ENCODE data around the gene ARHGEF11.

The ARHGEF11 gene

DNA sequence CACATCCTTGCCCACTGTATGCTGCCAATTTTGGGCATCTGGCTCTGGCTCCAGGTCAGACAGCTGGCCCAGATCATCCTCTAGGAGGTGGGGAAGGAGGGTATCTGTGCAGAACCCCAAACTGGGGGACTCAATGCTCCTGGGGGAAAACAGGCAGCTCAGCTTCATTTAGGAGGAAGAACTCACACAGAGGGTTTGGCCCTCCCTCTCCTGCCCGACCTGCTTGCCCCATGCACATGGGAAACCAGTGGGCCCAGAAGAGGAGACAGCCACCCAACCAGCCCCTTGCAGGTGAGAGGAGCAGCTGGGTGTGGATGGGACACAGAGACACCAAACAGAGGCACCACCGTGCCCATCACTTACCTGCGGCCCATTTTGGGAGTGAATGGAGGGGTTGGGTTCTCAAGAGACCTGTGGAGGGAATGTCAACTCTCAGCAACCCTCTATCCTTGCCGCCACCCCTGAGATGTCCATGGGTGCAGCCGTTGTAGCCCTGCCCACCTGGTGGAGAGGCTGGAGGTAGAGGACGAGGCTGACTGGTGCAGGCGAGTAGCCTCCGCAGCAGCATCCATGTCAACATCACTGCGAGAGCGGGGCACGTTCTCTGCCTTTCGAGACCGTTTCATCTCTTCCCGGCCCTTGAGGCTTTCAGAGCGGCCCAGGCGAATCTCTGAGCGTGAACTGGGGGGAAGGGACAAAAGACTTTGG, 97.6 kb downstream of the ARHGEF11 start:
- DNase-seq: no peak

DNA sequence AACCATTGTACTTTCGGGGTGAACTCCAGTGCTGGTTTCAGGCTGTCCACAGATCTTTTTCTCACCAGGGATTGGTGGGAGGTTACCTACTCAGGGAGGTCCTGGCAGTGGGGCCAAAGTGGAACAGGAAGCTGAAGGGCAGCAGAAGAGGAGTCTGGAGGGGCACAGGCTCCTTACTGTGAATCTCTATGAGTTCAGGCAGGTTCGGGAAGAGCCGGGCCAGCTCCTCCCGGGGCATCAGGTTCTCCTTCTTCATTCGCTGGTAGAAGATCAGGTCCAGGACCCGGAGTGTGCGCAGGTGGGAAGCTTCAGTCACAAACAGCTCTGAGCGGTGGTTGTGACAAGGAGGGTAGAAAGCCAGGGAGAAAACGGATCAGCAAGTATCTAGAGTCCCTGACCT, 98.4 kb downstream of the ARHGEF11 start:
- no peak for DNase-seq

GRCh38 chr1:156945881-156946661, 99.5 kb downstream of the ARHGEF11 start:
- DNase-seq: peak in 1 of 2 experiments; percentile 21

- DNase-seq: no peak
Measured at GRCh38 chr1:156944848-156945247, 100.7 kb downstream of the ARHGEF11 start.

DNA sequence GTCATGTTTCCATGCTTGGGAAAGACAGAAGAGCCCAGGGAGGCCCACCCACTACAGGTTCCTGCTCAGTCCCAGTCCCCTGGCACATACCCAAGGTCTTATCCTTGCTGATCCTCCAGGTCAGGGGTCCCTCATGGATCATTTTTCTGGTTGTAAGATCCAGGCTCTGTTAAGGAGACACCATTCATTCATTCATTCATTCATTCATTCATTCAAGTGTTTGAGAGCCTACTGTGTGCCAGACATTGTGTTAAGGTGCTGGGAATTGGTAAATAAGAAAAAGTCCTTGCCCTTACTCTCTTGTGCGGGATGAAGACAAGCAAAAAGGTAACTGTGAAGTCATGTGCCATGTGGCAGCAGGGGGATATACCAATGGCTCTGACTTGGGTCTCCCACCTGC, 101.3 kb downstream of the ARHGEF11 start:
- no peak for DNase-seq

DNA sequence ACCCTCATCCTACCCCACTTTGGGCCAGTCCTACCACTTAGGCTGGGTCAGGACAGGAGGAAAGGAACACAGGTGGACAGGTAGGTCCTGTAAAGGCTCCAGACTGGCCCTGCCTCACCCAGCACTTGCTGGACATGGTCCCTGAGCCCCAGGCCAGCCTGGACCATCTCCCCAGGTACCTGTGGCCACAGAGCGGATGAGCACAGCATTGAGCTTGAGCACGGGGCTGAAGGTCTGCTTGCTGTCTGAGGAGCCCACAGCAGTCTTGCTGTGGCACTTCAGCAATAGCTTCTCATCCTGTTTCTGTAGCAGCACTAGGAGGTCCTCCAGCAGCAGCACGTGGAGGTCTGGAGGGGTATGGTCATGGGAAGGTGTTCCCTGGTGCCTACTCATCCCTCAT, 101.8 kb downstream of the ARHGEF11 start:
- no peak for DNase-seq

GRCh38 chr1:156942576-156942975, 103.0 kb downstream of the ARHGEF11 start:
- no peak for DNase-seq

DNA sequence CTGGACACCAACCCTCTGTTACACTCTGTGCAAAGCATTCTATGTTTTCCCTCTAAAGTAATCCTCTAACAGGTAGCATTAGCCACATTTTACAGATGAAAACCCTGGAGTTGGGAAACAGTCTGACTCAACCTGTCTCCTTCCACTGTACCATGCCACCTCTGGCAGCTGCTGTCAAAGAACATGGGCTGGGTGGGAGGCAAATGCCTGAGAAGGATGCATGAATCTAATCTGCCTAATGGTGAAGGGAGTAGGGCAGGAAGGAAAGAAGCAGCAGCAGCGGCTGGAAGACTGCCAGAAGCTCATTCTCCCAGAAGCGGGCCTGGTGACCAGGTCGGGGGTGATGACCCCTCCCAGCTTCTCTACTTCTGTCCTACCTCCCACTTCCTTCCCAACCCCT, 103.4 kb downstream of the ARHGEF11 start:
- DNase-seq: no peak

DNA sequence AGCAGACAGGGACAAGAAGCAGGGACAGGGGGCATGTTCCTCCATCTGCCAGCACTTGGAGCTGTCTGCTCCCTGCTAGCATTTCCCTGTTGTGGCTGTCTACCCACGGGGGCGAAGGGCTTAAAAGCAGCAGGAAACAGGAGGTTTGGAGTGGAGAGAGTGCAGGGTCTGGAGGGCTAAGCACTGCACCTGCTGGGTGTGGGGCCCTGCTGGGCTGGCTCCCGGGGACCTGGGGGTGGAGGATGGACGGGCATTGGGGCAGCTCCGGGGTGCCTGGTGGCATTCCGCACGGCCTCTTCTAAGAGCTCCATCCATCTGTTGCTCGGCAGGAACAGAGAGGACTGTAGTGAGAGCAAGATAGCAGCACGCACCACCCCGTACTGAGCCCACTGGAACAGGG, 103.9 kb downstream of the ARHGEF11 start:
- no peak for DNase-seq

DNA sequence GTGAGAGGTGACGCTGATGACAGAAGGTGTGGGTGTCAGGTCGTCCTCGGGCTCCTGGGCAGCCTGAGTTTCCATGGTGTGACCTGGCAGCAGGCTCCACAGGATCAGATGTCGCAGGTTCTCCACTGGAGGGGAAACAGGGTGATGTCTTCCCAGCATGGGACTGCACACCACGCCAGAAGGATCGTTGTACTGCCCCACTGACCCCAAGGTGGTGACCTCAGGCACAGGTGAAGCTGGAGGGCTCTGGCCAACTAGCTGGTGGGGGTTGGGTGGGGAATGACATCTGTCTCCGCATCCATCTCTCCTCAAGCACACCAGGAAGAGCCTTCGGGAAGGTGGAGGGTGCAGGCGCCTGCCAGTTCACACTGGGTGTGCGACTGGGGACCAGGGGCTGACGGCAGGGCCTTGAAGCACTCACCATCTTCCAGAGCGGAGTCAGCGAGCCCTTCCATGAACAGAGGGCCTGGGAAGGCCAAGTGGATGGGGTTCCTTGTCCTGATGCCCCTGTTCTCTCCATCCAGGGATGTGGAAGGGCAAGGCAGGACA, 105.7 kb downstream of the ARHGEF11 start:
- DNase-seq: no peak

DNA sequence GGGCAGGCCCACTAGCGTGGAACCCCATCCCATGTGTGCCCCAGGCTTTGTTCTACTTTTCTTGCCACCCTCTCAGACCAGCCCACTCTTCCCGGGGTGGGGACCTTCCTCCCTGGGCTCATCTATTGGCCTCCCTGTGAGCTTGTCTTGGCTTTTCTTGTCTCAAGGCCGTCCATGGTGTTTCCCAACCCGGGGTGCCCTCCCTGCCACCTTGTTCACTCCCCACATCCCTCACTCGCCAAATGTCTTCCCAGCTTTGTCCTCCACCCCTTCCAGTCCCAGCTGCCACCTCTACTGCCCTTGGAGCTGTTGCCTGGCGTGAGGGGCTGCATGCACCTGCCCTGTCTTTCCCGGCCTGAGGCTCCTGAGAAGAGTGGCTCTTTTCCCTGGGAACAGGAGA, 106.7 kb downstream of the ARHGEF11 start:
- DNase-seq: no peak

DNA sequence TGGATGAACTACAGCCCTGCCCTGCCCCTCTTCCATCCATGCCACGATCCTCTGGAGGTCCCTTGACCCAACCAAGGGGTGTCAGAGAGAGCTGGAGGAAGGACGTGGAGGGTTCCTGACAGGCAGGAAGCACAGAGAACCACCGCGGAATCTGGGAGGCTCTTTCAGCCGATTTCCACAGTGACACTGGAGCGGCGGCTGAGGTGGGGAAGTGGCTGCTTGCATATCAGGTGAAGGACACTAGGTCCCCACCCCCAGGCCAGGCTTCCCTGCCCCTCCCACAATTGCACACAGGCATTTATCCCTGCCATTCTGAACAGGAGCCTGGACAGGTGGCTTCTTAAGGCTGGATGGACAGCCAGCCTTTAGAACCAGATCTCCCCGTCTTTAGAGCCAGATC, 107.7 kb downstream of the ARHGEF11 start:
- DNase-seq: peak; percentile 54 to 72

GRCh38 chr1:156936721-156937220, 108.8 kb downstream of the ARHGEF11 start:
- no peak for DNase-seq

DNA sequence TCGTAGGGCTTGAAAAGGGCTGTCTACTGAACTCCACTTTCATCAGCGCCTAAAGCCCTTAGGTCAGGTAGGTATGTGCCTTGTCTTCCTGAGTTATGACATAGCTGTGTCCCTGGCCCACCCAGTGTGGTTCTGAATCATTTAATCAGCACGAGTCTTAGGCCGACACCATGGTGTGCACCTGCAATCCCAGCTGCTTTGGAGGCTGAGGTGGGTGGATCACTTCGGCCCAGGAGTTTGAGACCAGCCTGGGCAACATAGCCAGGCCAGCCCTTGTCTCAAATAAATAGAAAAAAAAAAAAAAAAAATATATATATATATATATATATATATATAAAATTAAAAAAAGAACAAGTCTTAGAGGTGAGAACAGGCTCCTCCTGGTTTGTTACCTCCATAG, 109.4 kb downstream of the ARHGEF11 start:
- DNase-seq: no peak

DNA sequence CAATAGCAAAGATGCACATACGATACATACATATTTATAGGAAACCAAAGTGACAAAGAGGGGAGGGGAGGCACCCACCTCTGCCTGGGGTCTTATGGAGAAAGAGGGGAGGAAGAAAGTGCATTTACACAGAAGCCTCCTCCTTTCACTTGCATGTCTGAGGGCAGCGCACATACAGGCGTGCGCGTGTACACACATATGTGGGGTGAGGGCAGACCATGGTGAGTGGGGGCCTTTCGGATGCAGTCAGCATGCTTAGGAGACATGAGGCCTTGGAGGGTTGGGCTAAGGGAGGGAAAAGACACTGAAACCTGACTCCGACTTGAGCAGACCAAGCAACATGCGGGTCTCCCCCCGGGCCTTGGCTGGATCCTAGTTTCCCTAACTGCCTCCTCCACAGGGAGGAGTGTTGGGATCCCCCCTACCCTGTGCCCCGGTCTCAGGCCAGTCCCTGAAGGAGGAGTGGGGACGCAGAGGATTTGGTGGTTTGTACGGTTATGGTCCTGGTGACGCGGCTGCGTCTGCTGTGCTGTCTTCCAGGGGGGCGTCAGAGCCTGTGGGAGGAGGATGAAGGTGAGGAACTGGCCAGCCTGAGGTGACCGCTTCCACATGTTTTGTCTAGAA, 109.9 kb downstream of the ARHGEF11 start:
- no peak for DNase-seq

- DNase-seq: no peak
Measured at GRCh38 chr1:156933136-156933535, 112.4 kb downstream of the ARHGEF11 start.

DNA sequence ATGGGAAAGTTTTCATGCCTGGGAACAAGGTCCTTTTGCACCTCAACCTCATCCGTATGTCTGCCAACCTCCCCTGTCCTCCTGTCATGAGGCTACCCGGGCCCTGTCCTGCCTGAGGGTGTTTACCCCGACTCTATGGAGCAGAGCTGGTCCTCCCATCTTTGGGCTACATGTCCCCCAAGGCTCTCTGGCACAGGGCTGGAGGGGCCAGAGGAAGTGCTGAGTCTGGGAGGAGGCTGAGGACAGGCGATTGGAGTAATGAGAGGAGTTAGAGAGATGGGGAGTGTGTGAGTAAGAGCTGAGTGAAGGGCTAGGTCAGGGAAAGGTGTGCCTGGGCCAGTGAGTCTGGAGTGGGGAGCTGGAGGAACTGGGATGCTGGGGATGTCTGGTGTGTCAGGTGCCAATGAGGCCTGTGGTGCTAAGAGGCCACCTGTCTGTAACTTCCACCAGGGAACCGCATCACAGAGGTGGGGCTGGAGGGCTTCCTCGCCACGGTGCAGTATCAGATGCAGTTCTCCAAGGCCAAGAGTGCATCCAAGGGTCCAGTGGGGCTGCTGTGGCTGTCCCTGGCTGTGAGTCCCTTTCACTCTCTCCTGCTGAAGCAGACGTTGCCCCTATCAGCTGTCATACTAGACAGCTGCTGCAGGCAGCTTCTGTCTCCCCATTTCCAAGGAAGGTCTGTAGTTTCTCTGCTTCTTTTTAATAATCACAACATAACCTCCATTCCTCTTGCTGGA, 113.4 kb downstream of the ARHGEF11 start:
- DNase-seq: no peak

DNA sequence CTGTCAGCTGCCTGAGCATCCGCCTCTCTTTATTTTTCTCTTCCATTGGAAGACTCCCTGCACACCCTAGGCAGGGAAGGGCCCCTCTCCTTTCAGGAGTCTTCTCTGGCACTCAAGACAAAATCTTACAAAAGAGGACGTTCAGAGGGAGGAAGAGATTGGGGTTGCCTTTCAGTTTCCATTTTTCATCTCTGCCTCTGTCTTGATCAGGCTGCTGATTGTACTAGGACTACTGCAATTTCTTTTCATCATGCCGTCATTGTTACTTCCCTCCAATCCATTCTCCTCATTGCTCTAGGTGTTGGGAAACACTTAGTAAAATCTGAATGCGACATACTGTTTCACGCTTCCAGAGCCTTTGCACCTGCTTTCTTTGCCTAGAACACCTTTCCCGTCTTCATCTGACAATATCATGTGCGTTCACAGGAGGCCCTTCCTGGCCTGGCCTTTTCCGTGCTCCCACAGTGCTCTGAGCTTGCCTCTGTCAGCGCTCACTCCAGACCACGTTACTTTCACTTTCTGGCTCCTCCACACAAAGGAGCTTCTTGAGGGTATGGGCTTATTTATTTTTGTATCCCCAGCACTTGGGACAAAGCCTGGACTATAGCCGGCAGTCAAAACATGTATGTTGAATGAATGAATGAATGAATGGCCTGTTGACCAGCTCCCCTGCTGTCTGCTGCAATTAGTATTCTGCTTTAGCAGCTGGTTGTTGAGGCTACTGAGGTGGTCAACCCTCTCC, 114.2 kb downstream of the ARHGEF11 start:
- DNase-seq: no peak

DNA sequence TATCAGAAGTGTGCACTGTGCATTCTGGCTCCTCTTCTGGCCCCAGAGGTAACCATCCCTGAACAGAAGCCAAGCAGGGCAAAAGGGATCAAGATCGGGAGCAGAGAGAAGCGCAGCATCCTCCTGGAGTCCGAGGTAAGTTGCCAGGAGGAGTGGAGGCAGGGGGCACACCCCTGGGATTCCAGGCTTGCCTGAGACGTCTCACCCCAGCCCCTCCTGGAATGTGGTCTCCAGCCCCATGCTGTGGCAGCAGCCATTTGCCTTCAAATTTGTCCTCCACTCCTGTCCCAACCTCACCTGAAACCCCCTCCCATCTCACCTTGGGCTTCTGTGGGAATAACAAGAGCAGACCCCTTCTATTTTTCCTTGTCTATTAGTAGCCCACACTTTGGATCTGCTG, 115.1 kb downstream of the ARHGEF11 start:
- DNase-seq: no peak

- no peak for DNase-seq
Measured at GRCh38 chr1:156929596-156930238, 115.8 kb downstream of the ARHGEF11 start.

DNA sequence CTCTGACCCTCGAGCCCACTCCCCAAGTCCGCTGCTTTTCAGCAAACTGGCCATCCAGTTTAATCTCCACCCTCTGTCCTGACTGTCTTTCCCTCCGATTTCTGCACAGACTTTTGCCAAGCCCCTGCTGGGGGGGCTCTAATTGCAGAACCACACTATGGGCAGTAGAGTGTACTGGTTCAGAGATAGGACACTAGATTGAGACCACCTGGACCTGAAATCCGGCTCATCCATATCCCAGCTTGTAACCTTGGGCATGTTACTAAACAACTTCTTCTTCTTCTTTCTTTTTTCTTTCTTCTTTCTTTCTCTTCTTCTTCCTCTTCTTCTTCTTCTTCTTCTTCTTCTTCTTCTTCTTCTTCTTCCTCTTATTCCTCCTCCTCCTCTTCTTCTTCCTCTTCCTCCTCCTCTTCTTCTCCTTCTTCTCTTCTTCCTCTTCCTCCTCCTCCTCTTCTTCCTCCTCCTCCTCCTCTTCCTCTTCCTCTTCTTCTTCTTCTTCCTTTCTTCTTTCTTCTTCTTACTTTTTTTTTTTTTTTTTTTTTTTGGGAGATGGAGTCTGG, 117.4 kb downstream of the ARHGEF11 start:
- DNase-seq: no peak

All from NCI-H187 (cell line).